Measurements from ENCODE around the gene NPHP1. TPM values are rescaled to one million over a fixed set of nuclear protein-coding genes. Genes with fewer than 3 reads are reported as not detected.

Gene NPHP1
- total and polyA plus RNA-seq, 2 of the 8 experiments (the other 6 are each of a cell fraction or from before 2014, with no cell fraction given): 1.4 to 2.8 TPM

DNA sequence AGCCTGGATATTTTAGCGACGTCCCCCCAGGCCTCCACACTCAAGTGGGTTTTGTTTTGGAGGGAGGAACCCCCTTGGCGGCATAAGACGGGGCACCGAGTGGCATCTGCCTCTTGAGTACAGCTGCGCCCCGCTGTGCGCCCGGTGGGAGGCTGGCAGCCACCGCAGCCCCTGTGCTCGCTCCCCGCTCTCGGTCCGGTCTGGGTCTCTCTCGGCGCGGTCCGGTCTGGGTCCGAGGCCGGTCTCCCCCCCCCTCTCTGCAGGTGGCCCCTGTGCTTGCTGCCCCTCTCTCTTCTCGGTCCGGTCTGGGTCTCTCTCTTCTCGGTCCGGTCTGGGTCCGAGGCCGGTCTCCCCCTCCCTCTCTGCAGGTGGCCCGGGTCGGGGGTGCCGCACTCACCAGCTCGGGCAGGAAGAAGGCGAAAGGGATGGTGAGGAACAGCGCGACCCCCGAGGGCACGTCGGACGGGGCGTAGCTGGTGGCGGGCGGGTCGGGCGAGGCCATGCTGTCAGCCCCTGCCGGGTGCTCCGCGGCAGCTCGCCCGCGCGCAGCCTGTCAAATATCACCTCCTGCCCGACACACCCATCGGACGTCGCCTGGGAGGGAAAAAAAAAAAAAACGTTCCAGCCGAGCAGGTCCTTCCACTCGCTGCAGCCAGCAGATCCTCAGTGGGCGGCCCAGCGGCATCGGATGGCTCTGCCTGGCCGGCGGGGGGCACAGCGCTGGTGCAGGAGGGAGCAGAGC, 89.4 kb downstream of the NPHP1 start, which contains the start of gene MALL:
MALL (minus strand) TSS at position 532 of the 742 bp plus-strand sequence; CDS start at position 502, 30 bp downstream.
- peak within 1 kb of the TSS; percentile 57; the same call in 1 of the 2 replicates for H4K8ac ChIP-seq (ENCODE audit: extremely low read depth, insufficient read depth, low read length)
- H3K27me3 ChIP-seq (replicated peaks in 1 of 4; ENCODE audit: control insufficient read depth in 3 of 4, extremely low read depth in 1 of 4, insufficient read depth in 3 of 4, low read length in 3 of 4): peaks cover 0 to 29% (median 22%) of the 10 kb centered on the region in 4 experiments; a peak in 6 of 7 replicates
- no peaks in the 10 kb centered on the region for H3K36me3 ChIP-seq (ENCODE audit: control insufficient read depth in 2 of 4, insufficient read depth in 4 of 4, low read length in 3 of 4)
- H3K4me2 ChIP-seq (ENCODE audit: insufficient read depth in 1 of 2, low read depth in 2 of 2, low read length in 2 of 2): peak within 1 kb of the TSS; percentile 75 to 91
- H3K4ac ChIP-seq (replicated peaks; ENCODE audit: insufficient read length, low read depth, low read length): no peak within 1 kb of the TSS
- 30% methylated on average over 23 of the region's 62 CpGs; no CpG with 5 or more reads in 1 of the 2 experiments for WGBS, 2 experiments (ENCODE audit: extremely low coverage in 1 of 2, insufficient coverage in 1 of 2, insufficient read length in 1 of 2, insufficient replicate concordance in 2 of 2, low coverage in 1 of 2, low lambda C conversion rate in 2 of 2, missing lambda C conversion rate in 1 of 2)
- H3K14ac ChIP-seq (ENCODE audit: insufficient read length): no peak within 1 kb of the TSS
- H2BK5ac ChIP-seq (ENCODE audit: low read depth, low read length): no peak within 1 kb of the TSS
- peaks cover 0 to 5% (median 2%) of the 10 kb centered on the region in 4 experiments; a peak in 4 of 7 replicates for H3K4me1 ChIP-seq (replicated peaks in 1 of 4; ENCODE audit: control insufficient read depth in 3 of 4, insufficient read depth in 4 of 4, low read length in 3 of 4)
- no peak within 1 kb of the TSS for H4K91ac ChIP-seq (replicated peaks; ENCODE audit: insufficient read length, low read length)
- peaks cover 10% of the 10 kb centered on the region for H3K23me2 ChIP-seq (ENCODE audit: low read depth, low read length)
- H2BK15ac ChIP-seq (ENCODE audit: low read length): no peak within 1 kb of the TSS
- H4K20me1 ChIP-seq (replicated peaks in 1 of 2; ENCODE audit: control insufficient read depth in 1 of 2, insufficient read depth in 2 of 2, low read length in 2 of 2): no peaks in the 10 kb centered on the region
- no peak within 1 kb of the TSS for H3K9ac ChIP-seq (replicated peaks in 1 of 4; ENCODE audit: extremely low read depth in 1 of 4, low read depth in 3 of 4, low read length in 3 of 4)
- POLR2A ChIA-PET (ENCODE audit: partially characterized antibody): no interaction called here
- H2BK12ac ChIP-seq (ENCODE audit: low read depth, low read length): no peak within 1 kb of the TSS
- no peak within 1 kb of the TSS for H4K5ac ChIP-seq (ENCODE audit: insufficient read length, low read depth, low read length)
- no peak within 1 kb of the TSS for H3K56ac ChIP-seq (replicated peaks; ENCODE audit: insufficient read length, low read depth, low read length)
- H3K79me2 ChIP-seq (ENCODE audit: control insufficient read depth in 1 of 2, insufficient read depth in 2 of 2, low read length in 2 of 2): no peaks in the 10 kb centered on the region
- DNase-seq (ENCODE audit: low read depth in 1 of 2, low spot score in 2 of 2) (no peak), FAIRE-seq (no peak)
- H2BK120ac ChIP-seq (replicated peaks; ENCODE audit: low read depth, low read length): no peak within 1 kb of the TSS
- no peak within 1 kb of the TSS for H3K18ac ChIP-seq (ENCODE audit: extremely low read depth, low read length)
- peak within 1 kb of the TSS; percentile 31 to 60 (median 40) for H3K4me3 ChIP-seq (ENCODE audit: extremely low read depth in 1 of 4, insufficient read depth in 2 of 4, low read depth in 3 of 4, low read length in 4 of 4)
- H2AFZ ChIP-seq (ENCODE audit: low read length): peak within 1 kb of the TSS; percentile 75
- H3K9me3 ChIP-seq (ENCODE audit: insufficient read depth in 2 of 2, low read depth in 1 of 2, low read length in 1 of 2): no peaks in the 10 kb centered on the region
- no peaks in the 10 kb centered on the region for H3K79me1 ChIP-seq (ENCODE audit: low read depth, low read length)
- H2BK20ac ChIP-seq (ENCODE audit: low read length): 0 out of 2 replicates have a peak within 1 kb of the TSS, but pooled peaks have one; percentile 80
- CTCF ChIA-PET (ENCODE audit: partially characterized antibody): interaction anchor here (1.0 to 3.0 kb wide), 13 partner anchors 8 to 71 kb away, joined by 3 to 13 read pairs (median 5); no protein-coding TSS in a partner anchor
- H2AK5ac ChIP-seq (ENCODE audit: low read depth, low read length): no peak within 1 kb of the TSS
- H3K23ac ChIP-seq (ENCODE audit: insufficient read length): no peak within 1 kb of the TSS
- no peak within 1 kb of the TSS for H3K27ac ChIP-seq (ENCODE audit: low read depth, low read length)
- TF ChIP-seq KDM4A (IDR thresholded peaks at IDR 0.05; ENCODE audit: low read depth, low read length, severe bottlenecking) (peak; percentile 49), BRCA1 (IDR thresholded peaks at IDR 0.05; ENCODE audit: low read depth, low read length) (no peak), POLR2AphosphoS5 (IDR thresholded peaks at IDR 0.05; ENCODE audit: low read depth, low read length) (no peak), EZH2 (IDR thresholded peaks at IDR 0.05; ENCODE audit: low read depth, low read length, severe bottlenecking) (peak; percentile 26), SIN3A (conservative IDR thresholded peaks at IDR 0.05 in 1 of 2, IDR thresholded peaks at IDR 0.05 in 1 of 2; ENCODE audit: low read depth in 1 of 2, low read length in 2 of 2) (peak in 1 of 2 experiments; percentile 25; a peak in 1 of 4 replicates), KDM1A (IDR thresholded peaks at IDR 0.05; ENCODE audit: borderline replicate concordance, low read length) (no peak), CEBPB (IDR thresholded peaks at IDR 0.05; ENCODE audit: low read depth, low read length) (no peak), KDM5A (IDR thresholded peaks at IDR 0.05; ENCODE audit: low read length) (no peak)
- TF ChIP-seq, protein P1, sequence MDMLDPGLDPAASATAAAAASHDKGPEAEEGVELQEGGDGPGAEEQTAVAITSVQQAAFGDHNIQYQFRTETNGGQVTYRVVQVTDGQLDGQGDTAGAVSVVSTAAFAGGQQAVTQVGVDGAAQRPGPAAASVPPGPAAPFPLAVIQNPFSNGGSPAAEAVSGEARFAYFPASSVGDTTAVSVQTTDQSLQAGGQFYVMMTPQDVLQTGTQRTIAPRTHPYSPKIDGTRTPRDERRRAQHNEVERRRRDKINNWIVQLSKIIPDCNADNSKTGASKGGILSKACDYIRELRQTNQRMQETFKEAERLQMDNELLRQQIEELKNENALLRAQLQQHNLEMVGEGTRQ (IDR thresholded peaks at IDR 0.05; ENCODE audit: low read length): no peak
- TF ChIP-seq, protein P2, sequence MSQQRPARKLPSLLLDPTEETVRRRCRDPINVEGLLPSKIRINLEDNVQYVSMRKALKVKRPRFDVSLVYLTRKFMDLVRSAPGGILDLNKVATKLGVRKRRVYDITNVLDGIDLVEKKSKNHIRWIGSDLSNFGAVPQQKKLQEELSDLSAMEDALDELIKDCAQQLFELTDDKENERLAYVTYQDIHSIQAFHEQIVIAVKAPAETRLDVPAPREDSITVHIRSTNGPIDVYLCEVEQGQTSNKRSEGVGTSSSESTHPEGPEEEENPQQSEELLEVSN (IDR thresholded peaks at IDR 0.05): peak; percentile 53
